ENCODE measurements around the gene SBNO2.
"Not testable (repeated sequence)": the region's sequence is repeated elsewhere in the genome, so short reads cannot be mapped to it uniquely, and the experiment has no call there.

SBNO2 gene

GRCh38 chr19:1115646-1116420 lies 58.2 kb downstream of the SBNO2 start:
- no peak for DNase-seq

GRCh38 chr19:1114728-1115127 lies 59.3 kb downstream of the SBNO2 start:
- DNase-seq, result not testable (repeated sequence)

- no peak for DNase-seq
These were observed 60.0 kb downstream of the SBNO2 start for GRCh38 chr19:1113986-1114483.

GRCh38 chr19:1113030-1113985 lies 60.8 kb downstream of the SBNO2 start:
- DNase-seq, result peak; percentile 94

GRCh38 chr19:1112268-1113029 lies 61.6 kb downstream of the SBNO2 start:
- DNase-seq, result no peak

- no peak for DNase-seq
These were observed 62.3 kb downstream of the SBNO2 start for GRCh38 chr19:1111641-1112267.

DNA sequence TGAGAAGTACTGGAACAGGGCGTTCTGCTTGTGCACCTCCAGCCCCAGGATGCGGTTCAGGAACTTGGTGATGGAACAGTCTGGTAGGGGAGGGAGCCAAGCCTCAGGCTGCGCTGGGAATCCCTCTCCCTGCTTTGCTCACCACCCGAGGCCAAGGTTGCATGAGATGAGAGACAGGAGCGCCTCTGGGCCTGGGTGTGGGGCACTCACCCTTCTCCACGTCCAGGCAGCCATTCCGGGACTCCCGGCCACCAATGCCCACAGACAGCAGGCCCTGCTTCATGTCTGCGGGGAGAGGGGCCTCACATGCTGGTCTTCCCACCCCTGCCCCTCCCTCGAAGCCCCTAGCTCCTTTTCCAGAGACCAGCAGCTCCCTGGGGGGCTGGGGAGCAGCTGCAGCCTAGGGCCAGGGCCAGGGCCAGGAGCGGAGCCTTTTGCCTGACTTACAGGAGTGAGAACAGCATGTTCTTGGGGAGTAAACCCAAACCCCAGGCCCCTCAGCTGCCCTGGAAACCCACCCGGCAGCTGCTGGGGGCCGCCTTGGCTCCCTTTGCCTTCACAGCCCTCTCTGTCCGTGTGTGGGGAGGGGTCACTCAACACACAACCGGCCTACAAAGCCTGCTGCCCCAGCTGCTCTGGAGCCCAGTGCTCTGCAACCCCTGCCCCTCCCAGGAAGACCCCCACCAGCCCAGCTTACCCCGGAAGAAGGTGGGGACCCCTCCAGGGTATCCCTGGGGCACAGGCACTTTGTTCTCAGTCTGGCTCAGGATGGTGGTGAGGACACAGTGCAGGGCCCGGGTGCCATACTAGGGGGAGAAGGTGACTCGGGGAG lies 63.0 kb downstream of the SBNO2 start:
- no peak for DNase-seq

- DNase-seq, result no peak
These were observed 64.1 kb downstream of the SBNO2 start for GRCh38 chr19:1109697-1110671.

GRCh38 chr19:1109032-1109551 lies 65.0 kb downstream of the SBNO2 start:
- DNase-seq, result no peak

DNA sequence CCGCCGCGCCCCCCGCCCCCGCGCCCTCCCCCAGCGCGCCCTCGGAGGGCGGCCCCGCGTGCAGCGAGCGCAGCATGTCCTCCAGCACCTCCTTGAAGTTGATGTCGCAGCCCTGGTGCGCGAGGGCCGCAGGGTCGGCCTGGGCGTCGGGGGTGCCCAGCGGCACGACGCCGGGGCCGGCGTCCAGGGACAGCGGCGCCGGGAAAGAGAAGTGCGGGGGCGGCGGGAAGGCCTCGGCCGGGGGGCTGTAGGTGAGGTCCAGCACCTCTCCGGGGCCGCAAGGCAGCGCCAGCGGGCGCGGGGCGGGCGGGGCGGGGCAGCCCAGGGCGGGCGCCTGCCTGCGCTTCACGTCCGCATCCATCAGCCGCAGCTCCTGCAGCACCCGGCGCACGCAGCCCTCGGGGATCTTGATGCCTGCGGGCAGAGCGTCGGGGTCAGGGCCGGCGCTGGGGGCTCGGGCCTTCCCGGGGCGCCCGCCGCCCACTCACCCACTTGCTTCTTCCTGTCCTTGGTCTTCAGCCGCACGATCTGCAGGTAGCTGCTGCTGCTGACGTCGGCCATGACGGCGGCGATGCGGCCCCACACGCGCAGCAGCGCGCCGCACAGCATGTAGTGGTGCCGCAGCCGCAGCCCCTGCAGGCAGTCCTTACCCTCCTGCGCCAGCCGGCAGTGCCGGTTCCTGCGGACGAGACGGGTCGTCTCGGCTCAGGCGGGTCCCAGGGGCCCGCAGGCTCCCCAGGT lies 65.6 kb downstream of the SBNO2 start:
- DNase-seq, result no peak

GRCh38 chr19:1107661-1108261 lies 66.3 kb downstream of the SBNO2 start:
- no peak for DNase-seq

DNA sequence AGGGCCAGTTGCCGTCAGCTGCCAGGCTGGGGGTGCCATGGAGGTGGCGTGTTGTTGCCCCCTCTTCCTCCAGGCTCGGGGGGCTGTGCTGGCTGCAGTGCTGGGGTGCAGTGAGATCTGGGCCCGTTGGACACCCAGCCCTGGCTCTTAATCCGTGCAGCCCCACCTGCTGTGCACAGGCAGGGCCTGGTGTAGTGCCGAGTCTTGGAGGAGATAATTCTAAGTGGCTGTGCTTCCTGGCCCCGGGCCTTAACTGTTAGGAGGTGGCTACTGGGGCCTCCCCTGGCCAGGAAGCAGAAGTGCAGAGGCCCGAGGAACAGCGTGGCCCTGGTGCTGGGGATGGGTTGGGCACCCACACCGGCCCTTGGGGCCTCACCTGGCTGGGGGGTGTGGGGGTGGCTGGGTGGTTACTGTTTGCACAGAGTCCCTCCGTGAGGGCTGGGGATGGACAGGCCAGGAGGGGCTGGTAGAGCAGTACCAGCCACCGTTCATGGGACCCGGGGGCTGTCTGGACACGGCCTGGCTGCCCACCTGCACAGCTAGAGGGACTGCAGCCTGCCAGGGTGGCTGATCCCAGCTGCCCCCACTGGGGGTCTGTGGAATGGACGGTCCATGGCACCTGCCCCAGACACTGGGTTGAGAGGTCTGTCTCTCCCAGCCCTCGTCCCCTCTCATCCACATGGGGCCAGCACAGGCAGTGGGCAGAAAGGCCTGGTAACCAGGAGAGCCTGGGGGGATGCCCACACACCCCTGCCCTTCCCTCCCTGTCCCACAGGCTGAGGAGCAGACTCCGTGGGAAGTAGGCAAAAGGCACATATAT lies 67.0 kb downstream of the SBNO2 start:
- no peak for DNase-seq

DNA sequence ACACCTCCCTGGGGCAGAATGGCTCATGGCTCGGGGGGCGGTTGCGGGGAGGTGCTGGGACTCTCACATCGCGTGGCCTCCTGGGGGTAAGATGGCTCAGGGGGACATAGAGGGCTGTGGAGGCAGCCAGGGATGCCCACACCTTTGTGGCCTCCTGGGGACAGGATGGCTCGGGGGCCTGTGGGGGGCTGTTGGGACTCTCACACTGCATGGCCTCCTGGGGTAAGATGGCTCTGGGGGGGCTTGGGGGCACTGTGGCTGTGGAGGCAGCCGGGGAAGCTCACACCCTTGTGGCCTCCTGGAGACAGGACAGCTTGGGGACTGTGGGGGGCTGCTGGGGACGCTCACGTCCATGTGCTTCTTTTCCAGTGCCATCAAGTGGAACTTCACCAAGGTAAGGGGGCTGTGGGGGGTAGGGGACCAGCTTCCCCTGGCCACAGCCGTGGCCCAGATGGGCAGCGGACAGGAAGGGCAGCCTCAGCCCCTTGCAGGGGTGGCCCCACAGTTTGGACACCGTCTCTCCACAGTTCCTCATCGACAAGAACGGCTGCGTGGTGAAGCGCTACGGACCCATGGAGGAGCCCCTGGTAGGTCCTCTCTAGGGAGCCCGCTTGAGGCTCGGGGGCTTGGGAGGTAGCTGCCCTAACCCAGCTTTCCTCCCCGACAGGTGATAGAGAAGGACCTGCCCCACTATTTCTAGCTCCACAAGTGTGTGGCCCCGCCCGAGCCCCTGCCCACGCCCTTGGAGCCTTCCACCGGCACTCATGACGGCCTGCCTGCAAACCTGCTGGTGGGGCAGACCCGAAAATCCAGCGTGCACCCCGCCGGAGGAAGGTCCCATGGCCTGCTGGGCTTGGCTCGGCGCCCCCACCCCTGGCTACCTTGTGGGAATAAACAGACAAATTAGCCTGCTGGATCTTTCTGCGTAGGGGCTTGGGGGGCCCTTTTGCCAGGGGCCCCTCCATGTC lies 67.9 kb downstream of the SBNO2 start:
- DNase-seq, result no peak

DNA sequence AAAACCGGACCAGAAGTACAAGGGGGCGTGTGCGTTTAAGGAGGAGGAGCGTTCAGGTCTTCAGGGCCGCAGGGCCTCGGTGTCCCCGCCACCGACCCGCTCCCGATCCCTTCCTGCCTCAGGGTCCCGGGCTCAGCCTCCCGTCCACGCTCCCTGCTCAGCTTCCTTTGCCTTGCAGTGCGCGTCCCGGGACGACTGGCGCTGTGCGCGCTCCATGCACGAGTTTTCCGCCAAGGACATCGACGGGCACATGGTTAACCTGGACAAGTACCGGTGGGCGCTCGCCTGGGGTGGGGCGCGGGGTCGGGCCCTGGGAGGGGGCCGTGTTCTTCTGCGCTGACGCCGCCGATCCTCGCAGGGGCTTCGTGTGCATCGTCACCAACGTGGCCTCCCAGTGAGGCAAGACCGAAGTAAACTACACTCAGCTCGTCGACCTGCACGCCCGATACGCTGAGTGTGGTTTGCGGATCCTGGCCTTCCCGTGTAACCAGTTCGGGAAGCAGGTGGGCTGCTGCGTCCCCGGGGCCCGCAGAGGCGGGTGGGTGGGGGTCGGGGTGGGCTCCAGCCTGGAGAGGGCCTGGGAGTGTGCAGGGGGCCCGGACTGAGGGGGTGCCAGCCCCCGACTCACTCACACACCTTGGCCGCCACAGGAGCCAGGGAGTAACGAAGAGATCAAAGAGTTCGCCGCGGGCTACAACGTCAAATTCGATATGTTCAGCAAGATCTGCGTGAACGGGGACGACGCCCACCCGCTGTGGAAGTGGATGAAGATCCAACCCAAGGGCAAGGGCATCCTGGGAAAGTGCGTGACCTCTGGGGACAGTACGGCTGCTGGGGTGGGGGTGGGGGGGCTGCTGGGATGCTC lies 68.8 kb downstream of the SBNO2 start:
- DNase-seq, result no peak

DNA sequence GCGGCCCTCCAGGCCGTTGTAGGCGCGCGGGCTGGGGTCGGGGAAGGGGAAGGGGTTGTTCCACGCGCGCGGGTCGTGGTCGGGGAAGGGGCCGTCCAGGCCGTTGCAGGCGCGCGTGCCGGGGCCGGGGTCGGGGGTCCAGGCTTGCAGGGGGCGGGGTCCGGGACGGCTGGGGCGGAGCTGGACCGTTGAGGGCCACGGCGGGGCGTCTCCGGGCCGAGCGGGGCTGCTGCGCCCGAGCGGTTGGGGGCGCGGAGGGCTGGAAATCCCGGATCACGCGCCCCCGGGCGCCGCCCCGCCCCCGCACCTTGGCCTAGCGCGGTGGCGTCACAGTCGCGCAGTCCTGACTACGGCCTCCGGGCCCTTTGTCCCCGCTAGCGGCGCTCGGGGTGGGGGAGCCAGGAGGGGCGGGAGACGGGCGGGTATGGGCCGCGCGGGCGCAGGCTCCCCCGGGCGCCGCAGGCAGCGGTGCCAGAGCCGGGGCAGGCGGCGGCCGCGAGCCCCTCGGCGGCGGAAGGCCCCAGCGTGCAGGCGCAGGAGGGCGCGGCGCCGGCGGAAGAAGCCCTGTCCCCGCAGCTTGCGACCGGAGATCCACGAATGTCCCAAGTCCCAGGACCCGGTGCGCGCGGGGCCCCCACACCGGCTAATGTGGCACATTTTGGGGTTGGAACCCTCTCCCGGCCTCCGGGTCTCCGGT lies 69.6 kb downstream of the SBNO2 start:
- peak; percentile 90 for DNase-seq

All from NCI-H69 (cell line).